ENCODE measurements around the gene OPHN1.
"Not testable (repeated sequence)": the region's sequence is repeated elsewhere in the genome, so short reads cannot be mapped to it uniquely, and the experiment has no call there.

The OPHN1 gene

GRCh38 chrX:68083510-68083909, 349.8 kb downstream of the OPHN1 start:
- no peak for DNase-seq (ENCODE audit: low read depth in 2 of 3, low spot score in 2 of 3)

GRCh38 chrX:68079961-68080360, 353.3 kb downstream of the OPHN1 start:
- no peak for DNase-seq (ENCODE audit: low read depth in 2 of 3, low spot score in 2 of 3)

GRCh38 chrX:68078801-68079200, 354.5 kb downstream of the OPHN1 start:
- not testable (repeated sequence) for DNase-seq (ENCODE audit: low read depth in 2 of 3, low spot score in 2 of 3)

- no peak for DNase-seq (ENCODE audit: low read depth in 2 of 3, low spot score in 2 of 3)
Measured at GRCh38 chrX:68077378-68077777, 355.9 kb downstream of the OPHN1 start.

- no peak for DNase-seq (ENCODE audit: low read depth in 2 of 3, low spot score in 2 of 3)
Measured at GRCh38 chrX:68072041-68072440, 361.3 kb downstream of the OPHN1 start.

GRCh38 chrX:68070119-68070518, 363.2 kb downstream of the OPHN1 start:
- DNase-seq (ENCODE audit: low read depth in 2 of 3, low spot score in 2 of 3), result not testable (repeated sequence)

GRCh38 chrX:68061206-68061535, 372.1 kb downstream of the OPHN1 start:
- DNase-seq (ENCODE audit: low read depth in 2 of 3, low spot score in 2 of 3), result no peak

- no peak for DNase-seq (ENCODE audit: low read depth in 2 of 3, low spot score in 2 of 3)
Measured at GRCh38 chrX:68060506-68061205, 372.6 kb downstream of the OPHN1 start.

GRCh38 chrX:68059469-68059868, 373.8 kb downstream of the OPHN1 start:
- DNase-seq (ENCODE audit: low read depth in 2 of 3, low spot score in 2 of 3), result no peak

- DNase-seq (ENCODE audit: low read depth in 2 of 3, low spot score in 2 of 3), result no peak
Measured at GRCh38 chrX:68049466-68049865, 383.8 kb downstream of the OPHN1 start.

- DNase-seq (ENCODE audit: low read depth in 2 of 3, low spot score in 2 of 3), result no peak
Measured at GRCh38 chrX:68048774-68049173, 384.5 kb downstream of the OPHN1 start.

GRCh38 chrX:68045008-68045577, 388.2 kb downstream of the OPHN1 start:
- no peak for DNase-seq (ENCODE audit: low read depth in 2 of 3, low spot score in 2 of 3)

- DNase-seq (ENCODE audit: low read depth in 2 of 3, low spot score in 2 of 3), result no peak
Measured at GRCh38 chrX:68043713-68044438, 389.4 kb downstream of the OPHN1 start.

GRCh38 chrX:68041110-68041509, 392.2 kb downstream of the OPHN1 start:
- no peak for DNase-seq (ENCODE audit: low read depth in 2 of 3, low spot score in 2 of 3)

GRCh38 chrX:68018248-68019203, 414.8 kb downstream of the OPHN1 start:
- DNase-seq (ENCODE audit: low read depth in 2 of 3, low spot score in 2 of 3), result no peak

GRCh38 chrX:67998540-67998939, 434.8 kb downstream of the OPHN1 start:
- DNase-seq (ENCODE audit: low read depth in 2 of 3, low spot score in 2 of 3), result no peak

All from activated CD8-positive, alpha-beta memory T cell treated with anti-CD3 and anti-CD28 coated beads for 48 hours (primary cell).